GM19035 (cell line): Measurements from ENCODE around the gene NUP153.
"Not testable (repeated sequence)": the region's sequence is repeated elsewhere in the genome, so short reads cannot be mapped to it uniquely, and the experiment has no call there.

Experiments used
- ATAC-seq: cut with Tn5 transposase; IDR thresholded peaks from one replicate; pipeline ENCODE4 v1.9.1; 2021; ENCODE audit not compliant: unreplicated experiment

The NUP153 gene

GRCh38 chr6:17714879-17715851 lies 8.4 kb upstream of the NUP153 start:
- ATAC-seq, result peak; percentile 83

- no peak for ATAC-seq
These were observed 7.5 kb upstream of the NUP153 start for GRCh38 chr6:17714177-17714576.

- ATAC-seq, result no peak
These were observed 5.9 kb upstream of the NUP153 start for GRCh38 chr6:17712576-17712975.

GRCh38 chr6:17710331-17710730 lies 3.6 kb upstream of the NUP153 start:
- ATAC-seq, result no peak

- no peak for ATAC-seq
These were observed 2.8 kb upstream of the NUP153 start for GRCh38 chr6:17709476-17709875.

GRCh38 chr6:17708035-17708434 lies 1.3 kb upstream of the NUP153 start:
- ATAC-seq, result not testable (repeated sequence)

- ATAC-seq, result no peak
These were observed 586 bp upstream of the NUP153 start for GRCh38 chr6:17707371-17707651.

GRCh38 chr6:17705778-17706579 lies 746 bp downstream of the NUP153 start:
- ATAC-seq, result peak; percentile 54

- no peak for ATAC-seq
These were observed 1.3 kb downstream of the NUP153 start for GRCh38 chr6:17705428-17705777.

- no peak for ATAC-seq
These were observed 3.5 kb downstream of the NUP153 start for GRCh38 chr6:17703256-17703694.

- no peak for ATAC-seq
These were observed 6.0 kb downstream of the NUP153 start for GRCh38 chr6:17700421-17701416.

- ATAC-seq, result no peak
These were observed 14.7 kb downstream of the NUP153 start for GRCh38 chr6:17691925-17692538.

GRCh38 chr6:17688481-17688880 lies 18.2 kb downstream of the NUP153 start:
- no peak for ATAC-seq

GRCh38 chr6:17687136-17687535 lies 19.6 kb downstream of the NUP153 start:
- no peak for ATAC-seq

GRCh38 chr6:17684134-17684533 lies 22.6 kb downstream of the NUP153 start:
- ATAC-seq, result no peak

- no peak for ATAC-seq
These were observed 23.3 kb downstream of the NUP153 start for GRCh38 chr6:17683428-17683827.

GRCh38 chr6:17679726-17680125 lies 27.0 kb downstream of the NUP153 start:
- ATAC-seq, result no peak

GRCh38 chr6:17677602-17678001 lies 29.1 kb downstream of the NUP153 start:
- ATAC-seq, result no peak

- ATAC-seq, result no peak
These were observed 33.0 kb downstream of the NUP153 start for GRCh38 chr6:17673543-17674254.
